Putamen (tissue), 1 donor: ENCODE measurements around the gene NRIP1.
"Not testable (repeated sequence)": the region's sequence is repeated elsewhere in the genome, so short reads cannot be mapped to it uniquely, and the experiment has no call there.

ENCODE experiments used
- DNase-seq: peaks from one replicate; pipeline ENCODE4 v3.0.0-alpha.2; 2016; ENCODE audit warnings: low spot score

Gene NRIP1

DNA sequence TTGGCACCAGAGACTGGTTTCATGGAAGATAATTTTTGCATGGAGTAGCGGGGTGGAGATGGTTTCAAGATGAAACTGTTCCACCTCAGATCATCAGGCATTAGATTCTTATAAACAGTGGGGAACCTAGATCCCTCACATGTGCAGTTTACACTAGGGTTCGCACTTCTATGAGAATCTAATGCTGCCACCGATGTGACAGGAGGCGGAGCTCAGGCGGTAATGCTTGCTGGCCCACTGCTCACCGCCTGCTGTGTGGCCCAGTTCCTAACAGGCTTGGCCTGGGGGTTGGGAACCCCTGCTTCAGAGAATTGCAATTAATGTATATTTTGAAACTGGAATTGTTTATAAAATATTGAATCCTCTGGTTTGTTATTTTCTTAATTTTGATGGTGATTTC is 92.1 kb downstream of the NRIP1 start:
- no peak for DNase-seq

DNA sequence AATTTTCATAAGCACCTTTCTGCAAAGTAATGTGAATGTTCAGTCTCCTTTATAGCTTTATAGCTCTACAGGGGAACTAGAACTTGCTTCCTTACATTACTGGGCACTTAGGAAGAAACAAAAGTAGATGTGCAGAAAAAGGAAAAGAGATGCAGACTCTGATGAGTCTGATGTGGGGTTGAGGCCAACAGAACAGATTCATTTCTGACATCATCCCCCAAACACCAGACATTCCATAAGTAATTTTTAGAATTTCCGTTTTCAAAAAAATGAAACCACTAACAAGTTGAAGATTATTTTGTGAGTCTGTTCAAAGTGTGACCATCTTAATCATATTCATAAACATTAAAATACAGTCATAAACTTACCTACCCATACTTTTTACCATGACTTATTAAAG is 96.0 kb downstream of the NRIP1 start:
- no peak for DNase-seq

- no peak for DNase-seq
These were observed 96.8 kb downstream of the NRIP1 start for GRCh38 chr21:14968029-14968428.

GRCh38 chr21:14964621-14965020 is 100.2 kb downstream of the NRIP1 start:
- DNase-seq, result no peak

DNA sequence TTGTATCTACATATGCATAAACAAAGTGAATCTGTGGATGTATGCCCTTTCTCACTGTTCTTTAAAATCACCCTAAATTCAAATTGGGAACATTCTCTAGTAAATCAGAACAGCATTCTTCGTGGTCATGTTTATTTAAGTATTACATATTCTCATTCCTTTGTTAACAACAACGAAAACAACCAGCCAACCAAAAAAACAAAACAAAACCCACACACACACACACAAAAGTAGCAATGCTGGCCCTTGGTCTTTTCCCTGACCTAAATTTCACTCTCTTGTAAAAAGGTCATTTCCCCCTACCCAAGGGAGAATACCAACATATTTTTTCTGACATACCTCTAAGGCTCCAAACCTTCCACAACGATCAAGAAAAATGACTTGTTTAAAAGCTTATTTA is 102.6 kb downstream of the NRIP1 start:
- no peak for DNase-seq

DNA sequence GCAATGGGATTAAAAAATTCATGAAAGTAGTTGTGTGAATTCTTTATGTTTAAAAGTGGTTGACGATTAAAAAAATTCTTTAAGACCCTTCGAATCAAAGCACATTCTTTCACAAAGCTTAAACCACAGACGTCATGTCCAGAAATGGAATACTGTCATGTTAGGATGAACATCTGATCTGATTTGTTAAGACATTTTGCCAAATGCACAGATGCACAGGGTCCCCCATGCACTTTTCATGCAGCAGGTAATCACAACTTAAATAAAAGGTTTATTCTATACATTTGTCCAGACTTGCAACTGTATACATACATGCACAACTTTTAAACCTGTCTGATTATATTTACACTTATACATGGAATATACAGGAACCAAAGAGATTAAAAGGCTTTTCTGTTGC is 103.3 kb downstream of the NRIP1 start:
- DNase-seq, result no peak

DNA sequence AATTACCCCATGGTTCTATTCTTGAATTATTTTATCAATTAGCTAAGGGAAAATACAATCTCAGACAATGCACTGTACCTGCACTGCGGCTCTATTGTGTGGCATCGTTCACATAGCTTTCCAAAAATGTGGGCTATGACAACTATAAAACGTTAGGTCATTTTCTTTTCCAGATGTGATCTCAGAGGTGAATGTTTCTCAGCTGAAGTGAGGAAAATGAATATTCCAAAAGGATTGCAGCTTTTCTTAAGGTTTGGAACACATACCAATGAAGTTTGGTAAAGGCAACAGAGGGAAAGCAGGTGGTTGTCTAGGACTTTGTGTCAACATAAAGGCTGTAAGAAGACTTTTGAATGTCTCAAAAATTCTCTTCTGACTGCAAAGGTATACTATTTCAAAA is 105.5 kb downstream of the NRIP1 start:
- no peak for DNase-seq

- no peak for DNase-seq
These were observed 107.0 kb downstream of the NRIP1 start for GRCh38 chr21:14957836-14958235.

GRCh38 chr21:14956807-14957206 is 108.0 kb downstream of the NRIP1 start:
- DNase-seq, result no peak

- no peak for DNase-seq
These were observed 108.8 kb downstream of the NRIP1 start for GRCh38 chr21:14955936-14956520.

DNA sequence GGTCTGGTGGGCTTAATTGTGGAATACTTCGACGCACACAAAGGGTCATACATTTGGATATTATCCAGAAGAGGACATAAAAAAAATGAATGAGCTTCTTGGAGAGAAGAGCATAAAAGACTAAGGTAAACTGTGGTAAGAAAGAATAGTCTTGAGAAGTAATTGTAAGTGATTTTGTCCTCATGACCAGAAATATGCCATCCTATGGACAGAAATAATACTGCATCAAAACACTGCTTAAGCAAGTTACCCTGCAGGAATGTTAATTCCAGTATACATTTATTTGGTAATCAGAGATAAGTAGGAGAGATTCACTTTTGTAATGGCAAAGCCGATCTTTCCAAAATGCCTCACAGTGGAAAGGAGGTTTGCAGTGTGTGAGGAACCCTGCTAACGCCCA is 111.9 kb downstream of the NRIP1 start:
- no peak for DNase-seq

- no peak for DNase-seq
These were observed 115.2 kb downstream of the NRIP1 start for GRCh38 chr21:14949603-14950002.

- no peak for DNase-seq
These were observed 117.1 kb downstream of the NRIP1 start for GRCh38 chr21:14947613-14948160.

- DNase-seq, result no peak
These were observed 119.6 kb downstream of the NRIP1 start for GRCh38 chr21:14945176-14945575.

DNA sequence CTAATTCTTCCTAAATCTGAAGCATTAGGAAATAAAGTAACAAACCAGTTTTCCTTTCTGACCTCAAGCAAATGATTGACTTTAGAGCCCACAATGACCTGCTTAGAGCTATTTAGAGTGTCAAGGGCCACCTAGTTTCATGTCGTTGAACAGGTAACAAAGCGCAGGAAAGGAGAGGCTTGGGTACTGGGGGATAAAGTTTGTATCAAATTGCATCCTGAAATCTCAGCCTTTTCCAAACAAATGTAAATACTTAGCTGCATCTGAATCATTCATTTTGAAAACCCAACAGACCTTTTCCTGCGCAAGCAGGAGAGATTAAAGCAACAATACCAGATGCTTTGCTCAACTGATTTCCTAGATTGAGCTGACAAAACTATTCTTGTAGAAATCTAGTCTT is 121.2 kb downstream of the NRIP1 start:
- DNase-seq, result no peak

- no peak for DNase-seq
These were observed 121.9 kb downstream of the NRIP1 start for GRCh38 chr21:14942801-14943490.

DNA sequence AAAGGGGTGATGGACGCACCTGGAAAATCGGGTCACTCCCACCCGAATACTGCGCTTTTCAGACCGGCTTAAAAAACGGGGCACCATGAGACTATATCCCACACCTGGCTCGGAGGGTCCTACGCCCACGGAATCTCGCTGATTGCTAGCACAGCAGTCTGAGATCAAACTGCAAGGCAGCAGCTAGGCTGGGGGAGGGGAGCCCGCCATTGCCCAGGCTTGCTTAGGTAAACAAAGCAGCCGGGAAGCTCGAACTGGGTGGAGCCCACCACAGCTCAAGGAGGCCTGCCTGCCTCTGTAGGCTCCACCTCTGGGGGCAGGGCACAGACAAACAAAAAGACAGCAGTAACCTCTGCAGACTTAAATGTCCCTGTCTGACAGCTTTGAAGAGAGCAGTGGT is 137.5 kb downstream of the NRIP1 start:
- not testable (repeated sequence) for DNase-seq

GRCh38 chr21:14926186-14926585 is 138.6 kb downstream of the NRIP1 start:
- no peak for DNase-seq

DNA sequence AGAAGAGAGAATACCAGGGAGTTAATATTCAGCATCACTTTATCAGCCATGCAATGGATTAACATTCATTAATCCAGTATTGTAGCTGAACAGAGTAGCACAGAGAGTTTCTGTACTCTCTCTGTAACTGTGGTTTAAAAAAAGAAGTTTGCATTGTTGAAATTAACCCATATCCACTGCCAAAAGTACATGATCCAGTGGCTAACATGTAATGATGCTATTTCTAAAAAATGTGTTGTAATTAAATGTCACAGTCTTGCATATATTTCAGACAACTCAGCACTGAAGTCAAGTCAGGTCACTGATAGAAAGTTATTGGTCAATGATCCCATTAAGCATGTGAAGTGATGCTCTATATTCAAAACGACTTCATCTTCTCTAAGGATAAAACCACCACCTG is 141.3 kb downstream of the NRIP1 start:
- DNase-seq, result no peak

- no peak for DNase-seq
These were observed 141.8 kb downstream of the NRIP1 start for GRCh38 chr21:14922980-14923379.

DNA sequence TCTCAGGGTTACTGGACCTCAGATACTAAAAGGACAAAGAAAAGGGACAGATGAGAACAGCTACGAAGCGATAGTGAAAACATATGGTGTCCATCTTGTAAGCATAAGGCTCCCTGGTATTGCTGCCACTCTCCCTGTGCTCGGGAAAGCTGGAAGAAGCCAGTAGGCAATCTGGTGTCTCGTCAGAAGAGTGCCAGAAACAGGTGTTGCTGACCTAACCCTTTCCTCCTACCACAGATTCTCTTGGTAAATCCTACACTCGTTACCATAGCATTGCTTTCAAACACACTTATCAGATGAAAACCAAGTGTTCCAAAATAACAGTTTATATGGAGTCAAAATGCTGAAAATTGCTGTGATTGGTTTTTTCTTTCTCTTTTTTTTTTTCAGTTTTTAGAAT is 146.3 kb downstream of the NRIP1 start:
- DNase-seq, result no peak

- no peak for DNase-seq
These were observed 147.0 kb downstream of the NRIP1 start for GRCh38 chr21:14917762-14918161.

- no peak for DNase-seq
These were observed 148.1 kb downstream of the NRIP1 start for GRCh38 chr21:14916676-14917141.

- no peak for DNase-seq
These were observed 151.2 kb downstream of the NRIP1 start for GRCh38 chr21:14913638-14914037.
